HCT116 (cell line): Measurements from ENCODE around the gene TTLL10. TPM values are rescaled to one million over a fixed set of nuclear protein-coding genes. Genes with fewer than 3 reads are reported as not detected.

ENCODE experiments used
- ATAC-seq: fragments of 200-7000 bp; cut with Tn5 transposase; 2 replicates; pipeline ENCODE4 v1.9.1; 2020; ENCODE audit warnings: mild to moderate bottlenecking, moderate library complexity
- BruUV-seq: library from RNA; stranded (reverse); fragments of 400-500 nt; replicated peaks from 2 replicates; lab custom pipeline; 2021; lab: Mats Ljungman, UMichigan
- CTCF ChIA-PET: fragments of 300-600 bp; sonication (Branson Sonifier 250); formaldehyde crosslinking; loops from one replicate; lab custom pipeline; 2021; ENCODE audit warnings: antibody characterized with exemption; lab: Charles Lee
- POLR2A ChIA-PET: fragments of 300-600, 350-600 bp; sonication (Branson Sonifier 250); formaldehyde crosslinking; loops from one replicate; lab custom pipeline; 2021; ENCODE audit warnings: antibody characterized with exemption; lab: Charles Lee
- RAD21 ChIA-PET, 2 experiments: fragments of 300-600 bp; sonication (Branson Sonifier 250); formaldehyde crosslinking; loops; one replicate each; lab custom pipeline; 2023; ENCODE audit warnings: low total read pairs in 2 of 2; ENCODE audit not compliant: uncharacterized antibody in 2 of 2, unreplicated experiment in 2 of 2, low non-redundant PET in 1 of 2; lab: Charles Lee
- DNase-seq: peaks from one replicate; pipeline ENCODE4 v3.0.0-alpha.2; 2010; ENCODE audit warnings: low read depth, low spot score
- H2AFZ ChIP-seq: fragments of 200-600 bp; shearing (Covaris generic), sonication (generic); 2 replicates; pipeline ENCODE4 v1.6.1; 2017; ENCODE audit warnings: low read depth, mixed run types, mixed read lengths, antibody characterized with exemption, low read length; ENCODE audit not compliant: poor library complexity, severe bottlenecking
- H3K27ac ChIP-seq: 2 replicates; pipeline ENCODE4 v1.5.1; 2012; ENCODE audit warnings: low read depth, low read length
- H3K27me3 ChIP-seq: fragments of 200-600 bp; sonication (generic); 2 replicates; pipeline ENCODE4 v1.6.1; 2016; ENCODE audit warnings: mixed run types, low read length, mixed read lengths; ENCODE audit not compliant: insufficient read depth
- H3K36me3 ChIP-seq, 2 experiments: fragments of 200-500 bp in 1 of 2; fragments of 200-600 bp in 1 of 2; sonication (Bioruptor generic) in 1 of 2; sonication (generic) in 1 of 2; 2 replicates each; pipeline versions ENCODE4 v1.5.1 to v1.6.1; 2014 to 2016; ENCODE audit warnings: low read length in 2 of 2, inconsistent platforms in 1 of 2, mixed read lengths in 1 of 2, mixed run types in 1 of 2; ENCODE audit not compliant: insufficient read depth in 2 of 2, control insufficient read depth in 1 of 2
- H3K4me1 ChIP-seq, 2 experiments: fragments of 200-600 bp in 1 of 2; sonication (generic) in 1 of 2; 2 replicates each; pipeline versions ENCODE4 v1.5.1 to v1.6.1; 2012 to 2017; ENCODE audit warnings: low read length in 2 of 2, inconsistent platforms in 1 of 2, mild to moderate bottlenecking in 1 of 2, mixed read lengths in 1 of 2, mixed run types in 1 of 2, moderate library complexity in 1 of 2; ENCODE audit not compliant: insufficient read depth in 2 of 2, control insufficient read depth in 1 of 2
- H3K4me2 ChIP-seq: fragments of 200-600 bp; sonication (generic); 2 replicates; pipeline ENCODE4 v1.6.1; 2017; ENCODE audit warnings: mixed run types, low read length, mixed read lengths
- H3K4me3 ChIP-seq, 2 experiments: fragments of 200-600 bp in 1 of 2; sonication (generic) in 1 of 2; replicated peaks in 1 of 2; 2 replicates each; pipeline ENCODE4 v1.5.1; 2011 to 2016; ENCODE audit warnings: low read length in 2 of 2, control low read depth in 1 of 2, low read depth in 1 of 2, mild to moderate bottlenecking in 1 of 2, mixed read lengths in 1 of 2, mixed run types in 1 of 2
- H3K79me2 ChIP-seq: fragments of 200-600 bp; sonication (generic); 2 replicates; pipeline ENCODE4 v1.6.1; 2017; ENCODE audit warnings: mild to moderate bottlenecking, mixed run types, low read length, moderate library complexity, mixed read lengths; ENCODE audit not compliant: insufficient read depth
- H3K9ac ChIP-seq: fragments of 200-600 bp; sonication (generic); 2 replicates; pipeline ENCODE4 v1.6.1; 2016; ENCODE audit warnings: low read length, mixed read lengths
- H3K9me2 ChIP-seq: fragments of 200-600 bp; sonication (generic), shearing (Covaris generic); 2 replicates; pipeline ENCODE4 v1.6.1; 2017; ENCODE audit warnings: mixed run types, mild to moderate bottlenecking, moderate library complexity; ENCODE audit not compliant: insufficient read depth
- H3K9me3 ChIP-seq, 2 experiments: fragments of 200-500 bp in 1 of 2; fragments of 200-600 bp in 1 of 2; sonication (Bioruptor generic) in 1 of 2; sonication (generic) in 1 of 2; 2 replicates each; pipeline ENCODE4 v1.6.1; 2014 to 2017; ENCODE audit warnings: low read length in 2 of 2, mixed read lengths in 2 of 2, inconsistent platforms in 1 of 2, low read depth in 1 of 2, mild to moderate bottlenecking in 1 of 2, mixed run types in 1 of 2, moderate library complexity in 1 of 2; ENCODE audit not compliant: control insufficient read depth in 1 of 2, insufficient read depth in 1 of 2
- H4K20me1 ChIP-seq: fragments of 200-600 bp; sonication (generic), shearing (Covaris generic); 2 replicates; pipeline ENCODE4 v1.6.1; 2017; ENCODE audit warnings: mixed run types, mild to moderate bottlenecking, moderate library complexity; ENCODE audit not compliant: insufficient read depth
- CBX3 ChIP-seq: IDR thresholded peaks from 2 replicates; pipeline ENCODE4 v1.6.1; 2012; ENCODE audit warnings: low read depth
- EGR1 ChIP-seq: IDR thresholded peaks from 2 replicates; pipeline ENCODE4 v1.6.1; 2012; ENCODE audit warnings: low read depth
- EZH2phosphoT487 ChIP-seq: fragments of 200-600 bp; IDR thresholded peaks from 2 replicates; pipeline ENCODE4 v1.6.1; 2018; ENCODE audit warnings: antibody characterized with exemption, borderline replicate concordance
- FOSL1 ChIP-seq: IDR thresholded peaks from 2 replicates; pipeline ENCODE4 v1.6.1; 2012; ENCODE audit warnings: low read depth
- JUND ChIP-seq: IDR thresholded peaks from 2 replicates; pipeline ENCODE4 v1.6.1; 2012
- REST ChIP-seq: IDR thresholded peaks from 2 replicates; pipeline ENCODE4 v1.6.1; 2012; ENCODE audit warnings: low read depth
- SIN3A ChIP-seq: IDR thresholded peaks from 2 replicates; pipeline ENCODE4 v1.6.1; 2012; ENCODE audit warnings: low read depth
- SP1 ChIP-seq: IDR thresholded peaks from 2 replicates; pipeline ENCODE4 v1.6.1; 2012; ENCODE audit warnings: low read depth
- ZFX ChIP-seq: fragments of 450-650 bp; IDR thresholded peaks from 2 replicates; pipeline ENCODE4 v1.6.1; 2017
- ZNF274 ChIP-seq: fragments of 200-500 bp; sonication (Bioruptor generic); IDR thresholded peaks from 2 replicates; pipeline ENCODE4 v1.6.1; 2014; ENCODE audit warnings: mild to moderate bottlenecking, low read depth, low read length, inconsistent platforms
- intact Hi-C: fragments of 100-400 bp; cut with micrococcal nuclease; formaldehyde crosslinking; loops from 2 replicates; pipeline ENCODE4 v1.10.0; 2022
- total RNA-seq: library from RNA; stranded (reverse); gene quantifications from one replicate; pipeline ENCODE4 v1.2.1, GENCODE V29; 2021; ENCODE audit not compliant: unreplicated experiment
- TF ChIP-seq, protein P1 (sequence below), 3 experiments: fragments of 200-600 bp in 1 of 3; sonication (generic) in 1 of 3; IDR thresholded peaks in 2 of 3; conservative IDR thresholded peaks in 1 of 3; 2 replicates each; pipeline ENCODE4 v1.5.1; 2012 to 2017; ENCODE audit warnings: low read depth in 2 of 3, low read length in 2 of 3, antibody characterized with exemption in 1 of 3, borderline replicate concordance in 1 of 3, control low read depth in 1 of 3, mild to moderate bottlenecking in 1 of 3, mixed read lengths in 1 of 3, mixed run types in 1 of 3, moderate library complexity in 1 of 3; ENCODE audit not compliant: insufficient read depth in 1 of 3

Gene TTLL10
- total RNA-seq, 1 experiment from 2014 or later, result 0.10 TPM

DNA sequence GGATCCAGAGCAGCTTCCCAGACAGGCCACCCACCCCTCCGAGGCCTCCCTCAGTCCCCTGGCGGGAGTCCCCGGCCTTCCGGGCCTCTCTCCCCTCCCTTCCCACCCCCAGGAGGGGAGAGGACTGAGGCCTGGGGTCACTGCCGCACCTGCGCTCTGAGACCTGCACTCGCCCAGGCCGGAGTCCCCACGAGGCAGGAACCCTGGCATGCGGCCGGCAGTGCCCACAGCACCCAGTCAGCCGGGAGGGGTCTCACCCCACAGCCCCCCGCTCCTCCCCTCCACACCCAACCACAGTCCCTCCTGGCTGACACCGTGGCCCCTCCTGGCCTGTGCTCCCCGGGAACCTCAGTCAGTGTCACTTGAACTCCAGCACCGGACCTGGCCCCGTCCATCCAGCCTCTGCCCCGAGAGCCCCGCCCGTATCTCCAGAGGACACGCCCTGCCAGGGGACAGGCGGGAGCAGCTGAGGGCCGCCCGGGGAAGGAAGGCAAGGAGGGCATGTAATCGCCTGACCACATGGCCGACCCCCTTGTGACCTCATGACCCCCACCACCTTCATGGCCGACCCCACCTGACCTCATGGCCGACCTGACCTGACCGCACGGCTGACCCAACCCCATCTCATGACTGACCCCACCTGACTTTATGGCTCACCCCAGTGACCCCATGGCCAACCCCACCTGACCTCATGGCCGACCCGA lies 28.7 kb upstream of the TTLL10 start (continued):
- no peak for TF ChIP-seq REST
- TF ChIP-seq EZH2phosphoT487, result no peak
- TF ChIP-seq FOSL1, result no peak
- TF ChIP-seq ZFX, result no peak
- no peak for TF ChIP-seq ZNF274
- no peak for TF ChIP-seq EGR1
- TF ChIP-seq SIN3A, result no peak
- no peak for TF ChIP-seq CBX3

DNA sequence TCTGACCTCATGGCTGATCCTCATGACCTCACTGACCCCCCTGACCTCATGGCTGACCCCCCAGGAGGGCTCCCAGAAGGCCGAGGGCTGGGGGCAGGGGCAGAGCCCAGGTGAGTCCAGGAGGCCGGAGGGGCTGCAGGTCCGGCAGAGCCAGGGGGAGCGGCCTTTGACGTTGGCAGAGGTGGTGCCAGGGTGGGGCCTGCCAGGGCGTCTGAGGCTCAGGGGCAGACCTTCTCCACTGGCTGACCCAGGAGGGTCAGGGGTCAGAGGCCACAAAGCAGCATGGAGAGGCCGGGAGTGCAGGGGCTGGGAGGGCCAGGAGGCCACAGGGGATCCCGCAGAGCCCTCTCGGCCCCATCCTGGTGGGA lies 28.1 kb upstream of the TTLL10 start:
- Histone ChIP-seq H3K79me2 (no peaks in the 10 kb centered on the region), H3K4me2 (no peak overlapping the region), H3K9ac (no peak overlapping the region), H3K4me3 (no peak overlapping the region), H3K4me1 (peaks cover 7 to 19% of the 10 kb centered on the region in 2 experiments), H3K9me3 (no peaks in the 10 kb centered on the region), H3K9me2 (no peaks in the 10 kb centered on the region), H3K36me3 (no peaks in the 10 kb centered on the region), H3K27ac (no peak overlapping the region), H2AFZ (no peak overlapping the region), H4K20me1 (no peaks in the 10 kb centered on the region), H3K27me3 (no peaks in the 10 kb centered on the region)
- intact Hi-C loops, result no loop called here
- TF ChIP-seq FOSL1 (no peak), SP1 (no peak), JUND (no peak)
- TF ChIP-seq, protein P1, sequence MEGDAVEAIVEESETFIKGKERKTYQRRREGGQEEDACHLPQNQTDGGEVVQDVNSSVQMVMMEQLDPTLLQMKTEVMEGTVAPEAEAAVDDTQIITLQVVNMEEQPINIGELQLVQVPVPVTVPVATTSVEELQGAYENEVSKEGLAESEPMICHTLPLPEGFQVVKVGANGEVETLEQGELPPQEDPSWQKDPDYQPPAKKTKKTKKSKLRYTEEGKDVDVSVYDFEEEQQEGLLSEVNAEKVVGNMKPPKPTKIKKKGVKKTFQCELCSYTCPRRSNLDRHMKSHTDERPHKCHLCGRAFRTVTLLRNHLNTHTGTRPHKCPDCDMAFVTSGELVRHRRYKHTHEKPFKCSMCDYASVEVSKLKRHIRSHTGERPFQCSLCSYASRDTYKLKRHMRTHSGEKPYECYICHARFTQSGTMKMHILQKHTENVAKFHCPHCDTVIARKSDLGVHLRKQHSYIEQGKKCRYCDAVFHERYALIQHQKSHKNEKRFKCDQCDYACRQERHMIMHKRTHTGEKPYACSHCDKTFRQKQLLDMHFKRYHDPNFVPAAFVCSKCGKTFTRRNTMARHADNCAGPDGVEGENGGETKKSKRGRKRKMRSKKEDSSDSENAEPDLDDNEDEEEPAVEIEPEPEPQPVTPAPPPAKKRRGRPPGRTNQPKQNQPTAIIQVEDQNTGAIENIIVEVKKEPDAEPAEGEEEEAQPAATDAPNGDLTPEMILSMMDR (IDR thresholded peaks at IDR 0.05 in 2 of 3, conservative IDR thresholded peaks at IDR 0.05 in 1 of 3; ENCODE audit: borderline replicate concordance in 1 of 3, insufficient read depth in 1 of 3, low read depth in 2 of 3, low read length in 2 of 3), result no peak
- ATAC-seq, result no peak
- BruUV-seq, result no TSS peak
- POLR2A ChIA-PET, result no interaction called here
- RAD21 ChIA-PET, result no interaction called here
- CTCF ChIA-PET, result no interaction called here
- no peak for DNase-seq
